HG03457 (cell line): ENCODE data around the gene SMYD3.

ENCODE experiments used
- ATAC-seq: cut with Tn5 transposase; IDR thresholded peaks from one replicate; pipeline ENCODE4 v1.9.1; 2021; ENCODE audit warnings: moderate number of reproducible peaks; ENCODE audit not compliant: unreplicated experiment

SMYD3 gene

DNA sequence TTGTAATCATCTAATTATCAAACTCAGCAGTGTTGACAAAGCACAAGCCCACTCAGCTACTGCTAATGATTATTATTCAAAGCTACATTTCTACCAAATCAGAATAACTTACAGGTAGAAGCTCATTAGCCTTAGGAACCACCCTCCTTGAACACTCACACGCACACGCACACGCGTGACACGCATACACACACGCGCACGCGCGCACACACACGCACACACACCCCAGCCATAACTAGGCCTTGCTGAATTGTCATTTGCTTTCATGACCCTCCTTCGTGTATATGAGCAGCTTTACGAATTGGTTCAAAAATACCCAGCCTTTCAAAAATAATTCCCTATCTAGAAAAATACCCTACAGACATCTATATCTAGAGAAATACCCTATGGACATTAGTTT, 195.6 kb downstream of the SMYD3 start:
- ATAC-seq = no peak

DNA sequence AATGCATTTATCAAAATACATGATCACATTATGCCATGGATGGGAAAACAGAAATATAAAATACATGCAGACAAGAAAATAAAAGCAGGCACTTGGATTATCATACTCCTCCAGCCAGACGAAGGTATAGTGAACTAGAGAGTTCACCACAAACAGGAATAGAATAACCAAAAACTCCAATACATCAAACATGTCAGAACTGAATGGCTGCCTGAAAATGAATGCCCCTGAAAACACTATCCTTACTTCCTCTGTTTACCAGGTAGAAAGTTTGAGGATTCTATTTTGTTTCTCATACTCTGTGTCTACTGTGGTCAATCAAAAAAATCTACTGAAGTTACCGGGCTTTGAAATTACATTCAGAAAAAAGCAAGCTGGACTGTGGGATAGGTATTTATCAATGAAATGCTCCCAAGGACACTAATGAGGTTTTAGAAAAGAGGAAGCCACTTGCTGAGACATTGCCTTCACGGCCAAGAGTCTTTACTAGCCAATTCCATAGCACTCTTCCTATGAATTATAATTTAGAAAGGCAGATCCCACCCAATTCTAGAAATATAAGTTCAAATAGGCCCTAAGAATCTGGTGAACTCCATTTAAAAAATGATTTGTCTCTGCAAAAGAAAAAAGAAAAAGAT, 197.7 kb downstream of the SMYD3 start:
- no peak for ATAC-seq

DNA sequence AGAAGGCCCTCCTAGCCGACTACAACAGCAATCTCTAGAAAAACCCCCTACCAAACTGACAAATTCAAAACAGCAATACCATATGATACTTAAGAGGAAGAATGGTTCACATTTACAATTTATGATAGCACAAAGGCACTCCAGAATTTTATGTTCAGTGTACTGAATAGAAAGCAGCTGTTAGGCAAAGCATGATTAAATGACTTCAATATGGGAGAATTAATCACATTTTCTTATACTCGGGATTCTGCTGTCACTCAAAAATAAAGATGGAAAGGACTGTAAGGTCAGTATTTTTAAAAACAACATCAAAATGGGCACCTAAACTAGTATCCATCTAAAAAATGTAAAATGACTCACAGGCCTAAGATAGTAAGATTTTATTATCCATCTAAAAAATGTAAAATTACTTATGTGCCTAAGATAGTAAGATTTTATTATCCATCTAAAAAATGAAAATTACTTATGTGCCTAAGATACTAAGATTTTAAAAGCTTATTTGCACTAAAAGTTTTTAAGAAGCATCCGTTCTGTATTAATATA, 198.5 kb downstream of the SMYD3 start:
- ATAC-seq = no peak

DNA sequence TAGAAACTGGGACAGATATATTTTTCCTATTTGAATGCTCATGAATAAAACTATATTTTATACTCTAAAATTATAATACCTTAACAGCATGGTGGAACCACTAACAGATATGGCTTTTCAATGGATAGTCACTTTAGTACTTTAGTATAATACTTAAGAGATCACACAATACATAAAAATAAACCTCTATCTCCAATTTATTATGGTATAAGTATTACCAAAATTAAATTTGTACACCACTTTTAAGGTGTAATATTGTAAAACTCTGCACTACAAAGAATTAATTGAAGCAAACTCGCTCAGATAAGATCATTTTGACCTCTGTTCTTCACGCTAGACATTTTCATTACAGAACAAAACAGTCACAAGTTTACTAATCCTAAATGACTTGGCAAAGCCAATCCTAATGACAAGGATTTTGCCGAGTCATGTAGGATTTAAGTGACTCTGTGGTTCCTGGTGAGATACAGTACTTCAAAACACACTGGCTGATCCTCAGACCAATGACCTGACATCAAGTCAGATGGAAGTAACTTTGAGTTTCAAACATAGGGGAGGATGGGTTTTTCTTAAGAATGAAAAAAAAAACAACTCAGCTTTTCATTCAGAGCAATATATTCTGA, 200.6 kb downstream of the SMYD3 start:
- no peak for ATAC-seq

DNA sequence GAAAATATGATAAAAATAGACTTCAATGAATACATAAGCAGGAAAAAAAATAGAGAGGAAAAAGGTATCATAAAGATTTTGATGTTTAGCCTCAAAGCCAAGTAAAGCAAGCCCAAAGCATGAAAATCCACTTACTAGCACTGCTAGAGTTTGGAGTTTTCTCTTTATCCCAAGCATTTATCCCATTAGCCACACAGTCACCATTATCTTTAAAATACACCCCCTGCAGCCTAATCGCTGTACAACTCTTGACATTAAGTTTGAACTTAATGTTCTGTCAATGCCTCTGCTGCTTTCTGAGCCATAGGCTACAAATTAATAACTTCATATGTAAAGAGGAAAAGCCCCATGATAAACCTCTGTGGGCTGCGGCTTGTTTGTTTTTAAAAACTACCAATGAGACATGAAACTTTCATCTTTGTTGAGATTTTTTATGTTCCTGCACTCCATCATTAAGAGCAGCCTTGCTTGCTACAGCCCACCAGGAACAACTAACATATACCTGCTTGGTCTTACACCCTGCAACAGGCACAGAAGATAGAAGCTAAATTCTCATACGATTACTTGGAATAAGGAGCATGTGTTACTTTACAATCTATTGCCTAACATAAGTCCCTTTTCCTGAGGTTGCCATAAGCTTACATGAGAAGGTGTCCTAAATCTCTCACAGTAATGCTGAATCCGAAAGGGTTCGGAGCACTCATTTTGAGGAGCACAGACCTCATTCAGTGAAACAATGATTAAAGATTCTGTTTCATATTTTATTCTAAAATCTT, 202.4 kb downstream of the SMYD3 start:
- ATAC-seq = no peak

DNA sequence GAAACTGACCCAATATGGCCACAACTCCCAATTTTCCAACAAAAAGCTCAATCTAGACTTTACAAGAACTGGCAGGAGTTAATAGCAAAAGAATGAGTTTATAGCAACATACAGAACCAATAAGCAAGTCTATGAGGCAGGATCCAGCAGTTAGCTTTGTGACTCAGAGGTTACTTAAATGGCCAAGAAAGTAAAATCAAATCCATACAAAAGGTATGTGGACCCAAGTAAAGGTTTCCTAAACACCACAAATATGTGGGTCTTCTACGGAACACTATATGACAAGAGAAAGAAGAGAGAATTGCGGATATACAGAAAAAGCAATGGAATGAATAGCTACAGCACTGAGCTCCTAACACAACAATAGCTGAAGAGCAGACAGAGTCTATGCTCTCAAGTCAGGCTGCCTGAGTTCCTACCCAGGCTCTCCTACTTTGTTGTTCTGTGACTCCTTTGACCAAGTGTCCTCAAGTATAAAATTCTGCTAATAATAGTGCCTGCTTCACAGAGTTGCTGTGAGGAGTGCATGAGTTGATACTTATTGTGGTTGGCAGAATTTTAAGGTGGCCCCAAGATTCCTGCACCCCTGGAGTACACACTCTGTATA, 204.3 kb downstream of the SMYD3 start:
- ATAC-seq = no peak

DNA sequence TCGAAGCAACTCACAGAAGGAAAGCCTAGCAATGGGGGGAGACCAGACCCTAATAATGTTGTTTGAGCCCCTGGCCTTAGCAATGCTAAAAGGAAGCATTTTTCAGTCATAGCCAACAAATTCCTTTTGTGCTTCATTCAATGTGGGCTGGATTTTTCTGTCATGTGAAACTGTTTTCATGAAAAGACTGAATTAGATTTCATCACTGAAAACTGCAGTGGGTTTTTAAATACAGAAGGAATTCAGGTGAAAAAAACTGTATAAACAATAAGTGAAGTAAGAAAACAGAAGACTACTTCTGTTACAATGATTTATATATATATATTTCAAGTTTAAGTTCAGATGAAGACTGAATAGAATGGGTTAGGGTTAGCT, 204.8 kb downstream of the SMYD3 start:
- ATAC-seq = no peak

DNA sequence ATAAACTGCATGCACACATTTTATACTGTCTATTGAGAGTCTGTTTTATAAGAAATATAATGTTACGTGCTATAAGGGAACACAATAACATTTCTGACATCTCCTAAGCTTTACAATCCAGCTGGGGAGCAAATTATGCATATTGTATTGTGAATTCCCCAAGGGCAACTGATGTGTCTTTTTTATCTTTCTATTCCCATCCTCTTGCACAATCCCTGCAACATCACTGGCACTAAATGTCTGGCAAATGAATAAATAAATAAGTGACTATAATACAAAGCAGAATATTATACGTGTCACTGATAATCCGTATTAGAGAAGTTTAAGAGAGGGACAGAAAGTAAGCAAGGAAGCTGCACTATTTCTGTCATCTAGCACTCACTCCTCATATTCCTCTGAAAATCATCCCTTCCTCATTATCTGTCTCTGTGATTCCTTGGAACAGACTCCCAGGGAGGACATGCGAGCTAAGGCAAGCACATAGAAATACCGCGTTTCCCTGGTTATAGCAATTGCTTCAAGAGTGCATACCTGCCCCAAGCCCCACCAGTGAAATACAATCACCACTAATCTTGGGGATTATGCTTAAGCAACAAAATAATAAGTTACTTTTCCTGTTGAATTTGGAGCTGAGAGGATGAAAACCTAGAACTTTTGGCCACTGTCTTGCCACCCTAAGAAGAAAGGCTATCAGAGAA, 205.4 kb downstream of the SMYD3 start:
- no peak for ATAC-seq

DNA sequence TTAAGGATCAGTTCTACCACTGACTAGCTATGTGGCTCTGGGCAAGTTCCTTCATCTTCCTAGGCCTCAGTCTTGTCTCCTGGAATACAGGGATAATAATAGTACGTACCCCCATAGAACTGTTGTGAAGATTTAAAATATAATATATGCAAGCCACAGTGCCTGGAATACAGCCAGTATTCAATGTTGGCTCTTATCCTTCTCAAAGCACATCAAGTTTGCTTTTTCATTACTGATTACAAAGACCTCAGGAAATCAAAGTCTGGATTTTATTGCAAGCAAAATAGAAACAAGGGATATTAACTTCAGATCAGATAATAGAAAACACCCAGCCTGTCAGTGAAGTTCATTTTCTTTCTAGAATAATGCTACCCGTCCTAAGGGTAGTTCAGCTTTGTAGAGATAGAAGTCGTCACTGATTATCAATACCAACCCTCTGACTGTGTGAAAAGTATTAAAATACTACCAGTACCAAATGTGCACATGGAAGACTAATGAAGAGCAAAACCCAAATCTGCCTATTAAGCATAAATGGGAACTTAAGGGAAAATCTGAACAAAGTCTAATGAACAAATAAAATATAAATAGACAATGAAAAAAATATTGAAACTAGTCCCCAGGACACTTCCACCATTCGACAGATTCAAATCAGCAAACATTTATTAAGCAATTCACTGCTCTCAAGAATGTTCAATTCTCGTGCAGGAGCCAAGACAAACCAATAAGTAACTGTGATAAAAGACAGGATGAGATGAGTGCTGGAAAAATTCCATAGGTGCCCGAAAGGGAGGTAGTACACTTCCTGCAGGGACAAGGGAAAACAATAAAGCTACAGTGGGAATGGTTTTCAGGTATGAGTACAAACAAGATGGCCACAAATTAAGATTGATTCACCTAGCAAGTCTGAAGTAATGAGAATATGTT, 206.2 kb downstream of the SMYD3 start:
- ATAC-seq = no peak

DNA sequence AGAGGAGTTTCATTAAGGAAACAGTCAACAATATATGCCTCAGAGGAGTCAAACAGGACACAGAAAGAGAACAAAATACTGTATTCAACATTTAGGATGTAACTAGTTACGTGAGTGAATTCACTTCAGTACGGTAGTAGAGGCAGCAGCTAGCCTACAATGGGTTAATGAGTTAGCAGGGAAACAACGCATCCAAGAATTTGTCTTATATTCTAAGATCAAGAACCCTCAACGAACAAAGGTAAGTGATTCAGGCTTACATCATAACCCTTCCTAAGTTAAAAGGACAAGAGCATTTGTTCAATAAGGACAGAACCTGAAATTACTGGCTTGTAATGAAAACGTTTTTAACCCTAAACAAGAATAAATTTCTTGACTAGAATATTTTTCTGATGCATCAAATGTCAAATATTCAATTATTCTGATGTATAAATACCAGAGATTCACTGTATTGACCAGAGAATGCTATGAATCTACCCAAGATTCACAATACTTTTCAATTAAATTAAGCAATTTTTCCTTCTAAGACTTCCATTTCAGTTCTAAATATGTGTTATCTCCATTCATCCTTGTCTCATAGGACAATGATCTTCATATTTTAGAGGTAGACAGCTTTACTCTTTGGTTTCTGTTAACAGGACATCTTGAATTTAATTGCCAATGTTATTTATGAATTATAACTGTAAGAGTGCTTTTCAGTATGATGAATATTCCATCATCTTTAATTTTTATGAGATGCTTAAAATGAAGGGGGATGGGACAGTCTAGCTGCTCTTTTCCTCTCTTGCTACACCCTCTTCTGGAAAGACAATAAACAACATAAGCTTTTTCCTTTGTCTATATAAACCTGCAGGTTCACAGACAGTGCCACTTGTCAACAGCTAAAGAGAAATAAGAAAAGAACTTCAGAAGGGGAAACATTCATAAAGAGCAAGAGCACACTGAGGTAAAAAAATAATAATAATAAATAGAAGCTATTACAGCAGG, 209.5 kb downstream of the SMYD3 start:
- ATAC-seq = no peak

DNA sequence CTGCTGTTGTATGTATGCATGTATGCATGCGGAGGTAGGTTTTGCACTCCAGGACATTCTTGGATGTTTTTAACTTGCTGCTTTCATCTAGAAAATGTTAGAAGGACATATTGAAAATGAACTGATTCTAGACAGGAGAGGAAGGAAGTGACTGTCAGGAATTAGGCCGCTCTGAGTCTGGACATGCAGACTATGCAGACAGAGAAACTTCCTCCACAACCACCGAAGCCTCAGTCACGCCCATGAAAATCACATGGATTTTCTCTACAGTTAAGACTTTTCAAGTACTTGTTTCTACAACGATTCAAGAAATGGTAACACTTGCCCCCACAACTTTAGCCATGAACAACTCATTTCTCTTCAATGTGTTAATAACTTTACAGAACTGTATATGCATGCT, 211.1 kb downstream of the SMYD3 start:
- no peak for ATAC-seq

DNA sequence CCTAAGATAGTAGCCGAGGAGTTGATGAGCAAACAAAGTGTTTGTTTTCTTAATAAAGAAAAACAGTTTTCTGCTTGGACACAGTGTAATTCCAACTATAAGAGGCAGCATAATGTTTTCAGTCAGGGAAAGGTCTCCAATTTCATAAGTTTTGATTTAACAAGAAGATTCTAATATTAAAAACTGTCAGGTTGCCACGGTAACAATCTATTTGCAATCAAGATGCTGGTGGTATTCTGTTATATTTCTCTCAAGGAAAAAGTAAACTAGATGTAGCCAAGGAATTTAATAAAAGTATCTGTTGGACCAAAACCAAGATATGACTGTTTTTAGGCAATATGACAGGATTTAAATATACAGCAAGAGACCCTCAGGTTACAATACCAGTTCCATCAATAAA, 211.7 kb downstream of the SMYD3 start:
- ATAC-seq = no peak

DNA sequence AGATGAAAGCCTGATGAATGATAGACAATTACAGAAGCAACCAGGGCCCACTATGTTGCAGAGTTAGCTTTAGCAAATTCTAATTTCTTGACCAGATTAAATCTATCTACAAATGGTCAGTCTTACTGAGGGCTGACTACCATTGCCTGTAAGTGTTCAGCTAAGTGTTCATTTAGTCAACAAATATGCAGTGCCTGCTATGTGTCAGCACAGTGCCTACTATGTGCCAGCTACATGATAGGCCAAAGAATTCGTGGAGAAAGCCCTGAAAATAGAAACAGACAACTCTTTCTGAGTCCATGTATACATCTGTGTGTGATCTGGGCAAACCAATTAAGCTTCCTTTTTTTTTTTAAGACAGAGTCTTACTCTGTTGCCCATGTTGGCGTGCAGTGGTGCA, 212.8 kb downstream of the SMYD3 start:
- no peak for ATAC-seq

DNA sequence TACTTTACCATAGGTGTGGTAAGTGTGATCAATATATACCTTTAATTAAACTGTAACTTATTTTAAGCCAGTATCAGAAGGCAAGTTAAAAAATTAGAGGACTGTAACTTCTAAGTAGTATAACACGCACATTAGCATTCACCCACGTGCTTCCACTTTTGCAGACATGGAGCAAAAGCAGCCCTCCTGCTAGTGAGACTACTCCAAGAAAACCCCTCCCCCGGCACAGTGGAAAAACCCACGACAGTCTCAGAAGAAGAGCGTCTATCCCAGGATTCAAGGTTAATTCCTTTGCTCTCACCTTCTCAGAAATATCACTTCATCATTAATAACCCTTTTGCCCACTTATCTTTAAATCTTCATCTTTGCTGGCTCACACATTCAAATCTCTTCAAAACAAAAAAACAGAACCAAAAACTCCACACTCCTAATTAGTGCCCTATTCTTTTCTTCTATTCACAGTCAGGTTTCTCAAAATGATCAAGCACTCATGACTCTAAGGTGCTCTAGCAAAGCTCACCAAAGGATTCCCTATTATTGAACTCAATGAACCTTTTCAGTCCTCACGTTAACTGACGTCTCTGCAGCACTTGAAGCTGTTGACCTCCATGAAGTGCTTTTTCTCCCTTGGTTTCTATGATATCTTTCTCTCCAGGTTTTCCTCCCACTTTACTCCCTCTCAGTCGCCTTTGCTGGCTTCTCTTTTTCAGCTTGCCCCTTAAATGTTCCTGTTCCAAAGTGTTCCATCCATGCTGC, 213.5 kb downstream of the SMYD3 start:
- ATAC-seq = no peak

DNA sequence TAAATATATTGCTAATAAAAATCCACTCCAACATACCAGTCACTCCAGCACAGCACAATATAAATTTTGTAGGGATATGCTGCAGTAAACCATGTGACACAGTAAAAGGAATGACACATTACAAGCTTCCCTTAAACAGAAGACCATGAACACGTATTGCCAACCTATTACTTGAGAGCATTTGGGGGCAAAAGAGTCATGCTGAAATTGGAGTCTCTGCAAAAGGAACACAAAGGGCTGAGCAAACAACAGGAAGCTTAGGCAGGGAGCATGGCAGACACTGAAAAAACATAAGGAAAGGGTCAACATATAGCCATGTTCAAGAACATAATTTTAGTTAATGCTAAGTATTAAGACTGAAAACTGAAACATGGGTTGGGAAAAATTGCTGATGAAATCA, 214.5 kb downstream of the SMYD3 start:
- ATAC-seq = no peak

DNA sequence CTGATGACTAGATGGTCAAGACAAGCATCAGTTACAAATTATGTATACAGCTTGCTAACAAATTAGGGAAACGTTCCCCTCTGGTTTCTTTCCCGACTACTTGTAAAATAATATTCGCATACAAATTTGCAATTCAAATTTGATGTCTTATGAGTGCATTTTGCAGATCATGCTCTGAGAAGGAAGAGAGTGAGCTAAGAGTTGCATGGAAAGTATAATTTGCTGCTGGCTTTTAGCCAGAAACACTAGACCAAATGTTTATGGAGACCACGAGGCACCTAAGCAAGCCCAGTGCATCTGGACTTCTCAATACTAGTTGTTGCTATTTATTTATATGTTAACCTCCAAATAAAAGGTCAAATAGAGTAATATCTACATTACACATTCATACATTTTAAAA, 216.0 kb downstream of the SMYD3 start:
- no peak for ATAC-seq

DNA sequence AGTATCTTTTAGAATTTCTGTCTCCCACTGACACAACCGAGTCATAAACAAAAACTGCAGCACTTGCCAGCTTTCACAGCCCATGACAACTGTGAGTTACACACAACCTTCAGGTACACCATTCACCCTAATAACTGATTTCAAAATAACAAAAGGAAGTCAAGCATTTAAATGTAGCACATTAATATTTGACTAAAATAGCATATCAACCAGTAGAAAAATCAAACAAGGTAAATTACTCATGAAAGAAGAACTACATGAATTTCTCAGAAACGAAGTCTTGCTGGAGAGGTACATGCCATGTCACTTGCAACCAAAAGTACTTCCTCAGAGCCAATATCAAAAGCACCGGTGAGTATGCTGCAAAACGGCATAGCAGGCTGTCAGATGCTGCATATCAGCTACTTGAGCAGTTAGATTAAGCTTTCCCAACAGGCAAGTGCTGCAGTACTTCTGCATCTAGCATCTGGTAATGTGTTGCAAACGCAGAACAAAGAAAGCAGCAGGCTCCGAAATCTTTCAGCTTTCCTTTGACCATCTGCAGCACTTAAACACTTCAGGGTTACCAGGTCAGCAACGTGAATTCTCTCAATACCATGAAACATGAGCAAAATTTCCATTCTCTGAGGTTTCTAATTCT, 223.2 kb downstream of the SMYD3 start:
- no peak for ATAC-seq

DNA sequence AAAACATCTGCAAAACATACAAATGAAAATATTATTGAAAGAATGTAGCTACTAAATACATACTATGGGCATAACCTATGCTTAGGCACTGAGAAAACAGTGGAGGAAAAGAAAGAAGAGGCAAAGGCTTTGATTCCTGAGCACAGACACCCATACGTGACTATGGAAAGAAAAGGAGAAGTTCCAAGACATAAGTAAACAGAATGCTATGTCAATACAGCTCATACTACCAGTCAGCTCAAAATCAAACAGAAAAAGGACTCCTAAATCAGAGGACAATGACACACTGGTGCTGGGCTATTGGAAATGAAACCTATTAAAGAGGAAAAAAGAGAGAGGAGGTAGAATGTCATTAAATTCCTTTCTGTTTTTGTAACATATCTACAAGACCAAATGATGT, 225.4 kb downstream of the SMYD3 start:
- ATAC-seq = no peak
